Neural progenitor cell (in vitro differentiated cells): ENCODE results near the gene CHST15.

Experiments used
- CTCF ChIP-seq: fragments of 200-600 bp; sonication (generic); IDR thresholded peaks from 2 replicates; pipeline ENCODE4 v1.5.1; 2017; ENCODE audit warnings: antibody characterized with exemption, mild to moderate bottlenecking
- EZH2 ChIP-seq: fragments of 200-600 bp; sonication (generic); IDR thresholded peaks from 2 replicates; pipeline ENCODE4 v1.6.1; 2017; ENCODE audit warnings: antibody characterized with exemption, mild to moderate bottlenecking, moderate library complexity
- EZH2phosphoT487 ChIP-seq: fragments of 200-600 bp; sonication (generic); IDR thresholded peaks from 2 replicates; pipeline ENCODE4 v1.6.1; 2017; ENCODE audit warnings: antibody characterized with exemption

GRCh38 chr10:124045801-124046355 is 47.5 kb downstream of the CHST15 start:
- no peak for TF ChIP-seq CTCF
- no peak for TF ChIP-seq EZH2
- no peak for TF ChIP-seq EZH2phosphoT487
